ENCODE measurements around the gene PDE6G. TPM values are rescaled to one million over a fixed set of nuclear protein-coding genes. Genes with fewer than 3 reads are reported as not detected.

Gene PDE6G
- total and polyA plus RNA-seq, 2 of the 13 experiments (the other 11 are each of a cell fraction or from before 2014, with no cell fraction given) = 1.4 to 6.7 TPM

DNA sequence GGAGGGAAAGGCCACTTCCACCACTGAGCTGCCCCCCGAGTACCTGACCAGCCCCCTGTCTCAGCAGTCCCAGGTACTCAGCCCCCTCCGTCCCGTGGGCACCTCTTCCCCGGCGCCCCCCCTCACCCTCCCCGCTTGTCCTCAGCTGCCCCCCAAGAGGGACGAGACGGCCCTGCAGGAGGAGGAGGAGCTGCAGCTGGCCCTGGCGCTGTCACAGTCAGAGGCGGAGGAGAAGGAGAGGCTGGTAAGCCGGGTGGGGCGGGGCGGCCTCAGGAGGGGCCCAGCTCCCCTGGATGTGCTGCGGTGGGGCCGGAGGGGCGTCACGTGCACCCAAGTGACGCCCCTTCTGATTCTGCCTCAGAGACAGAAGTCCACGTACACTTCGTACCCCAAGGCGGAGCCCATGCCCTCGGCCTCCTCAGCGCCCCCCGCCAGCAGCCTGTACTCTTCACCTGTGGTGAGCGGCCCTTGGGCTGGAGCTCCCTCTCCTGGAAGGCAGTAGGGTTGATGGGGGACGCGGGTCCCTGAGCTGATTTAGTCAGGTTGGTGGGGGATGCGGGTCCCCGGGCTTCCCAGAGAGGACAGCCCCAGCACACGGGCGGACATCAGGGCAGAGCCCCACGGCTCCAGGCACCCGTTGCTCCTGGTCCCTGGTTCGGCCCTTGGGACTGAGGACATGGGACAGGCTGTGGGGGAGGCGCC lies 37.3 kb upstream of the PDE6G start (continued):
- TF ChIP-seq ZNF407 (CRISPR knock-in tag; IDR thresholded peaks at IDR 0.05; ENCODE audit: not compliant biosample characterization) (no peak), ATRX (CRISPR knock-in tag; IDR thresholded peaks at IDR 0.05; ENCODE audit: borderline replicate concordance) (no peak), AGO2 (optimal IDR thresholded peaks at IDR 0.05; ENCODE audit: low read depth, low read length) (peak; percentile 80), RBM22 (optimal IDR thresholded peaks at IDR 0.05; ENCODE audit: low read length) (no peak), ZNF558 (CRISPR knock-in tag; IDR thresholded peaks at IDR 0.05; ENCODE audit: borderline replicate concordance) (no peak), THAP11 (CRISPR knock-in tag; IDR thresholded peaks at IDR 0.05) (no peak), HES4 (CRISPR knock-in tag; IDR thresholded peaks at IDR 0.05; ENCODE audit: borderline replicate concordance) (0 out of 2 replicates have a peak, but pooled peaks have one; percentile 42), ZNF510 (CRISPR knock-in tag; IDR thresholded peaks at IDR 0.05; ENCODE audit: low read depth) (no peak), STAG1 (CRISPR knock-in tag; IDR thresholded peaks at IDR 0.05) (peak; percentile 21; the same call in 1 of the 2 replicates), ZNF337 (CRISPR knock-in tag; IDR thresholded peaks at IDR 0.05; ENCODE audit: borderline replicate concordance, low read depth) (no peak), NBN (conservative IDR thresholded peaks at IDR 0.05) (no peak)
- TF ChIP-seq, protein P1, sequence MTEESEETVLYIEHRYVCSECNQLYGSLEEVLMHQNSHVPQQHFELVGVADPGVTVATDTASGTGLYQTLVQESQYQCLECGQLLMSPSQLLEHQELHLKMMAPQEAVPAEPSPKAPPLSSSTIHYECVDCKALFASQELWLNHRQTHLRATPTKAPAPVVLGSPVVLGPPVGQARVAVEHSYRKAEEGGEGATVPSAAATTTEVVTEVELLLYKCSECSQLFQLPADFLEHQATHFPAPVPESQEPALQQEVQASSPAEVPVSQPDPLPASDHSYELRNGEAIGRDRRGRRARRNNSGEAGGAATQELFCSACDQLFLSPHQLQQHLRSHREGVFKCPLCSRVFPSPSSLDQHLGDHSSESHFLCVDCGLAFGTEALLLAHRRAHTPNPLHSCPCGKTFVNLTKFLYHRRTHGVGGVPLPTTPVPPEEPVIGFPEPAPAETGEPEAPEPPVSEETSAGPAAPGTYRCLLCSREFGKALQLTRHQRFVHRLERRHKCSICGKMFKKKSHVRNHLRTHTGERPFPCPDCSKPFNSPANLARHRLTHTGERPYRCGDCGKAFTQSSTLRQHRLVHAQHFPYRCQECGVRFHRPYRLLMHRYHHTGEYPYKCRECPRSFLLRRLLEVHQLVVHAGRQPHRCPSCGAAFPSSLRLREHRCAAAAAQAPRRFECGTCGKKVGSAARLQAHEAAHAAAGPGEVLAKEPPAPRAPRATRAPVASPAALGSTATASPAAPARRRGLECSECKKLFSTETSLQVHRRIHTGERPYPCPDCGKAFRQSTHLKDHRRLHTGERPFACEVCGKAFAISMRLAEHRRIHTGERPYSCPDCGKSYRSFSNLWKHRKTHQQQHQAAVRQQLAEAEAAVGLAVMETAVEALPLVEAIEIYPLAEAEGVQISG (CRISPR knock-in tag; IDR thresholded peaks at IDR 0.05) = no peak
- TF ChIP-seq, protein P2, sequence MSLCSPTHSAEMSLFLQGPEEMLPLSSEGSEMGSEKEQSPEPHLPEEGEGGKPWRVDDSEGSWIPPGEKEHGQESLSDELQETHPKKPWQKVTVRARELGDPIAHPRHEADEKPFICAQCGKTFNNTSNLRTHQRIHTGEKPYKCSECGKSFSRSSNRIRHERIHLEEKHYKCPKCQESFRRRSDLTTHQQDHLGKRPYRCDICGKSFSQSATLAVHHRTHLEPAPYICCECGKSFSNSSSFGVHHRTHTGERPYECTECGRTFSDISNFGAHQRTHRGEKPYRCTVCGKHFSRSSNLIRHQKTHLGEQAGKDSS (CRISPR knock-in tag; IDR thresholded peaks at IDR 0.05; ENCODE audit: borderline replicate concordance, low read depth) = no peak
- TF ChIP-seq, protein P3, sequence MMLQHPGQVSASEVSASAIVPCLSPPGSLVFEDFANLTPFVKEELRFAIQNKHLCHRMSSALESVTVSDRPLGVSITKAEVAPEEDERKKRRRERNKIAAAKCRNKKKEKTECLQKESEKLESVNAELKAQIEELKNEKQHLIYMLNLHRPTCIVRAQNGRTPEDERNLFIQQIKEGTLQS (CRISPR knock-in tag; IDR thresholded peaks at IDR 0.05) = no peak
- TF ChIP-seq, protein P4, sequence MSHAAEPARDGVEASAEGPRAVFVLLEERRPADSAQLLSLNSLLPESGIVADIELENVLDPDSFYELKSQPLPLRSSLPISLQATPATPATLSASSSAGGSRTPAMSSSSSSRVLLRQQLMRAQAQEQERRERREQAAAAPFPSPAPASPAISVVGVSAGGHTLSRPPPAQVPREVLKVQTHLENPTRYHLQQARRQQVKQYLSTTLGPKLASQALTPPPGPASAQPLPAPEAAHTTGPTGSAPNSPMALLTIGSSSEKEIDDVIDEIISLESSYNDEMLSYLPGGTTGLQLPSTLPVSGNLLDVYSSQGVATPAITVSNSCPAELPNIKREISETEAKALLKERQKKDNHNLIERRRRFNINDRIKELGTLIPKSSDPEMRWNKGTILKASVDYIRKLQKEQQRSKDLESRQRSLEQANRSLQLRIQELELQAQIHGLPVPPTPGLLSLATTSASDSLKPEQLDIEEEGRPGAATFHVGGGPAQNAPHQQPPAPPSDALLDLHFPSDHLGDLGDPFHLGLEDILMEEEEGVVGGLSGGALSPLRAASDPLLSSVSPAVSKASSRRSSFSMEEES (CRISPR knock-in tag; IDR thresholded peaks at IDR 0.05) = no peak
